ENCODE results near the gene NRG2.

DNA sequence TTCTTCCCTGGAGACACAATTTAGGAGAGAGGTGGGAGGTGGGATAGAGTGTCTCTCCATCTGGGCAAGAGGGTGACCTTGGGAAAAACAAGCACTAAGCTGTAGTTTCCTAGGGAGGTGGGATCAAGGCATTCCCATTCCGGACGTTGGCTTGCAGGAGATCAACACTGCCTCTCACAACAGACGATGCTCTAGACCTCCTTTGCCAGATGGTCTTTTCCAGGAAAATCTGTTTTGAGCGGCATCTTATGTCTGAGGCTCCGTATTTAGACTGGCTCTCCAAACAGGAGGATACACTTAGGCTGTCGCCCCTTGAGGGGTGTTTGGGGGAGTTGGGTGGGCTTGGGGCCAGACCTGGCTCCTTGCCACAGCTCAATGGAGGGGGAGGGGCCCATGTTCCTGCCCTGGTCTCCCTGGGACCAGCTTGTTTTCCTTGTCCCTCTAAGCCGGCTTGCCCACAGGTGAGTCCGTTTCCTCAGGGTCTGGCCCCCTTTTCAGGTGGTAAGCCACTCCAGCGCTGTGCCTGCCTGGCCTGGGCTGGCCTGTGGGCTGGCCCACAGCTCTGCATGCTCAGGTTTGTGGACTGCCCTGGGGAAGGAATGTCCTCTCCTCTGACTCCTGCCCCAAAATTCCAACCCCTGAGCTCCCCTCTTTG lies 245.1 kb downstream of the NRG2 start:
- TF ChIP-seq, protein P1, sequence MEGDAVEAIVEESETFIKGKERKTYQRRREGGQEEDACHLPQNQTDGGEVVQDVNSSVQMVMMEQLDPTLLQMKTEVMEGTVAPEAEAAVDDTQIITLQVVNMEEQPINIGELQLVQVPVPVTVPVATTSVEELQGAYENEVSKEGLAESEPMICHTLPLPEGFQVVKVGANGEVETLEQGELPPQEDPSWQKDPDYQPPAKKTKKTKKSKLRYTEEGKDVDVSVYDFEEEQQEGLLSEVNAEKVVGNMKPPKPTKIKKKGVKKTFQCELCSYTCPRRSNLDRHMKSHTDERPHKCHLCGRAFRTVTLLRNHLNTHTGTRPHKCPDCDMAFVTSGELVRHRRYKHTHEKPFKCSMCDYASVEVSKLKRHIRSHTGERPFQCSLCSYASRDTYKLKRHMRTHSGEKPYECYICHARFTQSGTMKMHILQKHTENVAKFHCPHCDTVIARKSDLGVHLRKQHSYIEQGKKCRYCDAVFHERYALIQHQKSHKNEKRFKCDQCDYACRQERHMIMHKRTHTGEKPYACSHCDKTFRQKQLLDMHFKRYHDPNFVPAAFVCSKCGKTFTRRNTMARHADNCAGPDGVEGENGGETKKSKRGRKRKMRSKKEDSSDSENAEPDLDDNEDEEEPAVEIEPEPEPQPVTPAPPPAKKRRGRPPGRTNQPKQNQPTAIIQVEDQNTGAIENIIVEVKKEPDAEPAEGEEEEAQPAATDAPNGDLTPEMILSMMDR (IDR thresholded peaks at IDR 0.05) = no peak
- TF ChIP-seq POLR2A (IDR thresholded peaks at IDR 0.05) = no peak

Data from uterus (tissue), 2 donors.